ENCODE measurements around the gene RRH. TPM values are rescaled to one million over a fixed set of nuclear protein-coding genes. Genes with fewer than 3 reads are reported as not detected.

The RRH gene
- total and polyA plus RNA-seq, 2 donors from 2014 or later, result 0.37 to 0.44 TPM

DNA sequence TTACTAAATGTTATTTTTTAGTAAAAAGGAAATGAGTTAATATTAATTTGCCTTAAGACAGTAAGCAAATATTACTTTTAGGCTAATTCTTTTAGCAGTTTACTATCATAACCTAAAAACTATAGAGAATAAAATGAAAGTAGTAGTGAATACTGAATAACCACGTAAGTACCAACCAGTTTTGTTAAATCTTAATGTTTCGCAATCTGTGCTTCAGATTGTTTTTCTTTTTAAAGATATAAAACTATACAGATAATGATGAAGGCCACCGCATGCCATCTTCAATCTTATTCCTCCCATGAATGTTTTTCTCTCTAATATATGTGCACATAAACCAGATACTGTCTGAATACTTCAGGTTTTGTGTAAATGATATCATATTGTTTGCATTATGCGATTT, 6.0 kb downstream of the RRH start:
- no peak overlapping the region for H3K27ac ChIP-seq (ENCODE audit: low read depth in 2 of 2, low read length in 2 of 2)
- intact Hi-C loops (cut with DNase I), result no loop called here
- FAIRE-seq, result no peak

DNA sequence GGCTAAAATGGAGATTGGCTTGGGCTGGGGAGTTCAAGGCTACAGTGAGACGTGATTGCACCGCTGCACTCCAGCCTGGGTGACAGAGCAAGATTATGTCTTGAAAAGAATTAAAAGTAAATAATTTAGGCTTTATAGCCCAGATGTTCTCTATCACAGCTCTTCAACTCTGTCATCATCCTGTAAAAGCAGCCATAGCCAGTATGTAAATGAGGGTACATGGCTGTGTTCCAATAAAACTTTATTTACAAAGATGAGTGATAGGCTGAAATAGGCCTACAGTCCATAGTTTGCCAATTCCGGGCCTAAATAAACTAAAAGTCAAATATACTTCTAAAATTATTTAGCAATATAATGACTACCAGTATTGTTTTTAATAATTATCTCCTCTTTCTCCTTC, 9.2 kb downstream of the RRH start:
- Histone ChIP-seq H3K9me3 (ENCODE audit: control insufficient read depth in 2 of 3, insufficient read depth in 1 of 3, low read length in 3 of 3) (no peaks in the 10 kb centered on the region), H3K4me3 (ENCODE audit: low read length in 3 of 3) (no peak overlapping the region), H3K9ac (ENCODE audit: low read length in 3 of 3) (no peak overlapping the region), H3K4me1 (ENCODE audit: control insufficient read depth in 2 of 3, insufficient read depth in 2 of 3, low read depth in 1 of 3, low read length in 3 of 3) (no peaks in the 10 kb centered on the region), H3K36me3 (ENCODE audit: control insufficient read depth in 2 of 3, insufficient read depth in 3 of 3, low read length in 3 of 3) (no peaks in the 10 kb centered on the region), H3K27ac (ENCODE audit: low read depth in 2 of 2, low read length in 2 of 2) (no peak overlapping the region), H3K27me3 (ENCODE audit: control insufficient read depth, insufficient read depth, low read length) (no peaks in the 10 kb centered on the region)
- intact Hi-C loops (cut with DNase I), result no loop called here
- TF ChIP-seq, protein P1, sequence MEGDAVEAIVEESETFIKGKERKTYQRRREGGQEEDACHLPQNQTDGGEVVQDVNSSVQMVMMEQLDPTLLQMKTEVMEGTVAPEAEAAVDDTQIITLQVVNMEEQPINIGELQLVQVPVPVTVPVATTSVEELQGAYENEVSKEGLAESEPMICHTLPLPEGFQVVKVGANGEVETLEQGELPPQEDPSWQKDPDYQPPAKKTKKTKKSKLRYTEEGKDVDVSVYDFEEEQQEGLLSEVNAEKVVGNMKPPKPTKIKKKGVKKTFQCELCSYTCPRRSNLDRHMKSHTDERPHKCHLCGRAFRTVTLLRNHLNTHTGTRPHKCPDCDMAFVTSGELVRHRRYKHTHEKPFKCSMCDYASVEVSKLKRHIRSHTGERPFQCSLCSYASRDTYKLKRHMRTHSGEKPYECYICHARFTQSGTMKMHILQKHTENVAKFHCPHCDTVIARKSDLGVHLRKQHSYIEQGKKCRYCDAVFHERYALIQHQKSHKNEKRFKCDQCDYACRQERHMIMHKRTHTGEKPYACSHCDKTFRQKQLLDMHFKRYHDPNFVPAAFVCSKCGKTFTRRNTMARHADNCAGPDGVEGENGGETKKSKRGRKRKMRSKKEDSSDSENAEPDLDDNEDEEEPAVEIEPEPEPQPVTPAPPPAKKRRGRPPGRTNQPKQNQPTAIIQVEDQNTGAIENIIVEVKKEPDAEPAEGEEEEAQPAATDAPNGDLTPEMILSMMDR (IDR thresholded peaks at IDR 0.05; ENCODE audit: borderline replicate concordance, extremely low read depth, insufficient read depth), result no peak
- no peak for FAIRE-seq
- no peak for DNase-seq

More for the DNA sequence above, 6.0 kb downstream of the RRH start:
- TF ChIP-seq, protein P1 (IDR thresholded peaks at IDR 0.05; ENCODE audit: borderline replicate concordance, extremely low read depth, insufficient read depth), result no peak
- Histone ChIP-seq H3K9ac (ENCODE audit: low read length in 3 of 3) (no peak overlapping the region), H3K4me1 (ENCODE audit: control insufficient read depth in 2 of 3, insufficient read depth in 2 of 3, low read depth in 1 of 3, low read length in 3 of 3) (no peaks in the 10 kb centered on the region), H3K9me3 (ENCODE audit: control insufficient read depth in 2 of 3, insufficient read depth in 1 of 3, low read length in 3 of 3) (no peaks in the 10 kb centered on the region), H3K27me3 (ENCODE audit: control insufficient read depth, insufficient read depth, low read length) (no peaks in the 10 kb centered on the region), H3K4me3 (ENCODE audit: low read length in 3 of 3) (no peak overlapping the region), H3K36me3 (ENCODE audit: control insufficient read depth in 2 of 3, insufficient read depth in 3 of 3, low read length in 3 of 3) (no peaks in the 10 kb centered on the region)
- DNase-seq, result no peak

DNA sequence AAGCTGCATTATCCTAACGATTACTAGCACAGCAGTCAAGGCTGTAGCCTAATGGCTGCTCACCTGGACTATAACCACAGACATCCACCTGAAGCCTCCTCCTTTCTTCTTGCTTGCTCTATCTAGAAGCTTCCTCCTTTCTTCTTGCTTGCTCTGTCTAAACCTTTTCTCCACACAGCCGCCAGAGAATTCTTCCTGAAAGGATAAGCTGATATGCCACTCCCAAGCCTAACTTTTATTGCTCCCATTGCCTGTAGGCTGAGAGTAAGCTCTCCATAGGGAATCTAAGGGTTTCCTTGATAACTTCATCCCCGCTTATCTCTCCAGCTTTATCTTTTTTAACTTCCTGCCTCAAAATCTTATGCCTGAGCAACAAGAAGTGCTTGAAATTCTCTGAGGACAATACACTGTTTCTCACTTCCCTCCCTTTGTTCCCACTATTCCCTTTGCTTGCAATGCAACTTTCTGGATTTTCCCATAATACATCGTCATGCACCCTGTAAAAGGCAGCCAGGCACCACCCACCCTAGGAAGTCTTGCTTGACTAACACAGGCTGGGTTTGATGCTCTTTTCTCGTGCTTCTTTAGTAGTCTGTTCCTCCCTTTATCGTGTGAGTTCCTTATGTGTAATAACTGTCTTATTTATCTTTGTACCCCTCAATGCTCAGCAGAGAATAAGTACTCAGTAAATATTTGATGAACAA, 18.8 kb downstream of the RRH start:
- TF ChIP-seq, protein P1 (IDR thresholded peaks at IDR 0.05; ENCODE audit: borderline replicate concordance, extremely low read depth, insufficient read depth), result no peak
- H3K4me3 ChIP-seq (ENCODE audit: low read length in 3 of 3), result no peak overlapping the region
- H3K27ac ChIP-seq (ENCODE audit: low read depth in 2 of 2, low read length in 2 of 2), result no peak overlapping the region
- H3K4me1 ChIP-seq (ENCODE audit: control insufficient read depth in 2 of 3, insufficient read depth in 2 of 3, low read depth in 1 of 3, low read length in 3 of 3), result no peaks in the 10 kb centered on the region
- DNase-seq (no peak), FAIRE-seq (no peak)
- no peak overlapping the region for H3K9ac ChIP-seq (ENCODE audit: low read length in 3 of 3)
- H3K9me3 ChIP-seq (ENCODE audit: control insufficient read depth in 2 of 3, insufficient read depth in 1 of 3, low read length in 3 of 3), result no peaks in the 10 kb centered on the region
- no peaks in the 10 kb centered on the region for H3K36me3 ChIP-seq (ENCODE audit: control insufficient read depth in 2 of 3, insufficient read depth in 3 of 3, low read length in 3 of 3)
- no peaks in the 10 kb centered on the region for H3K27me3 ChIP-seq (ENCODE audit: control insufficient read depth, insufficient read depth, low read length)
- intact Hi-C loops (cut with DNase I), result no loop called here
